ENCODE data around the gene INTU. TPM values are rescaled to one million over a fixed set of nuclear protein-coding genes. Genes with fewer than 3 reads are reported as not detected.
A peak's percentile ranks its signal among the peaks of the same experiment; 100 is the strongest.
"Not testable (repeated sequence)": the region's sequence is repeated elsewhere in the genome, so short reads cannot be mapped to it uniquely, and the experiment has no call there.

INTU gene
- total RNA-seq: 1.1 TPM

DNA sequence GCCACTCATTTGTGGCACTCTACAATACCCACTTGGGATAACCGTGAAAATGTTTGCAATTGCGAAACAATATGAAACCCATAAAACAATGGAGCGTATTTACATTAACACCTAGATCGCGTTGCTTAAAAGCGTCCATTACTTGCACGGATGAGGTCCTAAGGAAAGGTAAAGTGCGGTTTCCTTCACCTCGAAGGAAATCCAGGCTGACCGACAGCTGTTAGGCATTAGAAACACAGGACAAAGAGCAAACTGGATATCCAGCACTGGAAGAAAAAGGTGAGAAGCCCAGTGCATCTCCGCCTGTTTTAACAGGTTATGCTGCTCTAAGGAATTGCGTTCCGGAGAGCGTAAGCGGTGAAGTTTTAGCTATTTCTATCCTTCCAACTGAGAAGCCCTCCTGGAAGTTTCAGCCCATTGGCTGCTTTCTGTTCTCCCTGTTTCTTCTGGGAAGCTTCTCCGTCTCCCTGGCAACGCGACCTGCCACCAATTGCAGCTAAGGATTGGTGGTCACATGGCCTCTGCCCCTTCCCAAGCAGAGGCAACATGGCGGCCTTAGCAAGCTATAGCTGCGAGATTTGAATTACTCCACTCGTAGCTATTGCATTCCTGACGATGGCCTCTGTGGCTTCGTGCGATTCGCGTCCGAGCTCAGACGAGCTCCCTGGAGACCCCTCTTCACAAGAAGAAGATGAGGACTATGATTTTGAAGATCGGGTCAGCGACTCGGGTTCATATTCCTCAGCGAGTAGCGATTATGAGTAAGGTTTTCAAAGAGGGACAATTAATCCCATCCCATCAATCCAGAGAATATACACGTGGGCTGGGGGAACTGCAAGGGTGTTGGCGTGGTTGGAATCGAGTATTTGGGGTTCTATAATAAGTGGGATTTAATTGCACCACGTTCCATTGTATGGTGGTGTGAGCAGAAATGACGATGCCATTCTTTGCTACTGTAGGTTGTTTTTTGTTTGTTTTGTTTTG, at the start of gene INTU:
Gene INTU, plus strand, starts transcription at position 538 of the 984 bp plus-strand sequence. Its CDS starts 78 bp downstream, at position 616.
- peak; percentile 100 for ATAC-seq

DNA sequence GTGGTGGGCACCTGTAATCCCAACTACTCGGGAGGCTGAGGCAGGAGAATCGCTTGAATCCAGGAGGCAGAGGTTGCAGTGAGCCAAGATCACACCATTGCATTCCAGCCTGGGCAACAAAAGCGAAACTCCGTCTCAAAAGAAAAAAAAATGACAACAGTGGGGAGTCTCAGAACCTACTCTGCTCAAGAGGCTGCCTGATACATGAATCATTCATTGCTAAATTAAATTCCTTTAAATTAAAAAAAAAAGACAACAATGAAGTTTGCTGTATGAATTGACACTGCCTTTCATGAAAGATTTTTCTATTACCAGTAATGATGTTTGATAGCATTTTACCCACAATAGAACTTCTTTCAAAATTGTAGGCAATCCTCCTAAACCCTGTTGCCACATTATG, 46.3 kb upstream of the INTU start:
- not testable (repeated sequence) for ATAC-seq; DNase-seq (ENCODE audit: low spot score)

More for the DNA sequence above, at the start of gene INTU:
- DNase-seq (ENCODE audit: low spot score): peak; percentile 91

DNA sequence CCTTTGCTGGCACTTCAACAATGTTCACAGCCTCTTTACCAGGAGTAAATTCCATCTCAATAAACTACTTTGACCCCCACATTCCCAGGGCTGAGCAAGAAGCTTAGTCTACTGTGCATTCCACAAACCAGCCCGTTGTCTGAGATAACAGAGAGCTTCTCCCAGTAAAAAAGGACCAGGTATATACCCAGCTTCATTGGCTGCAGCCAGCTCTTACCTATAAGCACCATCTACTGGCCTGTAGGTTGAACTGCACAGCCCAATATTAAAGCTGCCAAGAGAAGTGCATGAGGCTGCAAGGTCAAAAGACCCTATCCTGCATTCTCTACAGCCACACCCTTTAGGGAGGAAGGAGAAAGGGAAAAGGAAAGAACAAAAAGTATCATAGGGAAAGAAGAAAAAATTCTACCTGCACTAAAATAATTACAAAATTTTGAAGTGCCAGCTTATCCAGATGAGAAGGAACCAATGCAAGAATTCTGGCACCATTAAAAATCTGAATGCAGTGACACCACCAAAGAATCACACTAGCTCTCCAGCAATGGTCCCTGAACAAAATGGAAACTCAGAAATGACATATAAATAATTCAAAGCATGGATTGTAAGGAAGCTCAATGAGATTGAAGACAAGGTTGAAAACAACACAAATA, 45.7 kb upstream of the INTU start:
- DNase-seq (ENCODE audit: low spot score) (no peak), ATAC-seq (peak; percentile 94)

DNA sequence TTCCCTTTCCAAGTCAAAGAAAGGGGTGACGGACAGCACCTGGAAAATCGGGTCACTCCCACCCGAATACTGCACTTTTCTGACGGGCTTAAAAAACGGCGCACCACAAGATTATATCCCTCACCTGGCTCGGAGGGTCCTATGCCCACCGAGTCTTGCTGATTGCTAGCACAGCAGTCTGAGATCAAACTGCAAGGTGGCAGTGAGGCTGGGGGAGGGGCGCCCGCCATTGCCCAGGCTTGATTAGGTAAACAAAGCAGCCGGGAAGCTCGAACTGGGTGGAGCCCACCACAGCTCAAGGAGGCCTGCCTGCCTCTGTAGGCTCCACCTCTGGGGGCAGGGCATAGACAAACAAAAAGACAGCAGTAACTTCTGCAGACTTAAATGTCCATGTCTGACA, 43.6 kb upstream of the INTU start:
- not testable (repeated sequence) for DNase-seq (ENCODE audit: low spot score)

DNA sequence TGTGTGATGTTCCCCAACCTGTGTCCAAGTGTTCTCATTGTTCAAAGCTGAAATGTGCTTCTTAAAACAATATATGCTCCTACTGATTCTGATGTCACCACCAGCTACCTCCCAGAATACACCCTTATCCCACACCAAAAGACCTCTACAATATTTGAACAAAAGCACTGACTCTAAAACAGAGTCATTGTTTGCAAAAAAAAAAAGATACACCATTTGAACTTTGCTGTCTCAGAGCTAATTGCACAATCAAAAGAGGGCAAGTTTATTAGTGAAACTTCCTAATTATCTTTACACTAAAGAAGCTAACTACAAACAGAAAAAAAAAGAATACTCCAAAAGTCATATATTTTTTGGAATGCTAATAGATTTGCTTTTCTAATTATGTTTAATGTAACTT, 34.1 kb upstream of the INTU start:
- no peak for ATAC-seq
- no peak for DNase-seq (ENCODE audit: low spot score)

More for the DNA sequence above, 43.6 kb upstream of the INTU start:
- not testable (repeated sequence) for ATAC-seq

DNA sequence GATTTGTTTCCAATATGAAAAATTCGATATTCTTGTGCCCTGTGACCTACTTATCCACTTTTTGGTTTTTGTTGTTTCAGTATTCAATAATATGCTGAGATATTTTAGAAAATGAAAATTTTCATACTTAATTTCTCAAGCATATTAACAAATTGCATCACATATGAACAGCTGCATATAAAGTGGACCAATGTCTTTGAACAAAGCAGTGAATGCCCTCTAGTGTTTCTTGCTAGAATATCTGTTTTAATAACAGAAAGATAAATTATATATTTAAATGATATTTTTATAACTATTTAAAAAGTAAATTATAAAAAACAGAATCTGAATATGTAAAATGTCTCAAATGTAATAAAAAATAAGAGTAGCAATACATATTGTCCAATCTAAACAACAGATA, 31.7 kb upstream of the INTU start:
- DNase-seq (ENCODE audit: low spot score) (no peak), ATAC-seq (no peak)

DNA sequence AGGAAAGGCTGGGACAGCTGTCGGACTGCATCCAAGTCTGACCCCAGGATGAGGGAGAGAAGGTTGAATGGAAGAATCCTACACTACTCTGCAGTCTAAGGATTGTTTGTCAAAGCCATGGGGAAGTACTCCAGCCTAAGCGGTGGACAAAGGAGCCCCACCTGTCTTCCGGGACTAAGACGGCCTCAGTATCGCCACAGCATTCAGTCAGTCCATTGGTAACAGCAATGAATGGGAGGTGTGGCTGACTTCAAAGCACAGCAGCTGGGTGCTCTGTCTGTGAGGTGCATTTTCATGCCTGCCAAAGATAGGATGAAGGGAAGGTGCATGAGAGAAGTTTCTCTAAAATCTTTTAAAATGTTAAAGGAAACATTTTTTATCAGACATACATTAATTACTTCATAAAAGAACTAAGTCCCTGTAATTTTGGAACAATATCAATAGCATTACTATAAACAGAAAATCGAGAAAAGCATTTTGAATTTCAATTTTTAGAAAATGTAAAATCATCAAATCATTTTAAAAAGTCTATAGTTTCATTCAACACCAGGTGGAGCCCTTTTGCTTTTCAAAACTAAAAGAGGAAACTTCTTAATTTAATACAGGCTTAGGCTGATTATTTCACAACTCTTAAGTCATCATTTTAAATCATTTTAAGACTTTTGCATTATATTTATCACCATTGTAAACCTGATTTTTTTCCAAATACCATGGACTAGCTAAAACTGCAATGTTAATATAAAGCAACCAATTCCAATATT, 27.6 kb upstream of the INTU start:
- ATAC-seq: peak; percentile 56

DNA sequence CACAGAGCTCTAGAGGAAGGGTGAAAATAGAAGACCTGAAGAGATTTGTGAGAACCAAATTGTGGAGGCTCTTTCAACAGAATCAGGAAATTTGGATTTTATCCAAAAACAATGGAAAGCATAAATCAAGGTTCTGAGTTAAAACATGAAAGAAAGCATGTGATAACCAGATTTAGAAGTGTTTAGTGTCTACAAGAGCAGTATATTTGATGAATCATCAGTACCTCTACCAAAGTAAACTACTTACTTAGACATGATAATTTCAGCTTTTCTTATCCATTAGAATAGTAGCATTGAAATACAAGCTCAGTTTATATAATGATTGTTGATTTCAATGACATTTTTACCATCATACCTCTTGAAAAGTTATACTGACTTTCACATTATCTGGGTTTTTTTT, 25.9 kb upstream of the INTU start:
- DNase-seq (ENCODE audit: low spot score) (no peak), ATAC-seq (no peak)

More for the DNA sequence above, 27.6 kb upstream of the INTU start:
- DNase-seq (ENCODE audit: low spot score): no peak

DNA sequence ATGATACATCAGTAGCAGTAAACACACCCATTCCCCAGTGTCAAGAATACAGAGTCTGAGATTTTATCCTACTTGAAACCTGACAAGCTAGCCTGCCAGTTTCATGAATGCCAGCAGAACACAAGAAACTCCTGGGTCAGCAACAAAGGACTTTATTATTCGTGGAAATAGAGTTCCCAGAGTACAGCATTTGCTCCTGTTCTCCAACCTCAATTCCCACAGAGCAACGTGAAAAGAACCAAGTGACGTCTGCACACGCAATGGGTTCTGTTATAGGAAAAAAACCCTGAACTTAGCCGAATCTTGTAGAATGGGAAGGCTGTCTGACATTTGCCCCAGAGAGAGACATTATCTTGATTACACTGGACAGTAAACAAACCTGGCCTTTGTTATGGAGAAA, 23.3 kb upstream of the INTU start:
- no peak for ATAC-seq
- no peak for DNase-seq (ENCODE audit: low spot score)

DNA sequence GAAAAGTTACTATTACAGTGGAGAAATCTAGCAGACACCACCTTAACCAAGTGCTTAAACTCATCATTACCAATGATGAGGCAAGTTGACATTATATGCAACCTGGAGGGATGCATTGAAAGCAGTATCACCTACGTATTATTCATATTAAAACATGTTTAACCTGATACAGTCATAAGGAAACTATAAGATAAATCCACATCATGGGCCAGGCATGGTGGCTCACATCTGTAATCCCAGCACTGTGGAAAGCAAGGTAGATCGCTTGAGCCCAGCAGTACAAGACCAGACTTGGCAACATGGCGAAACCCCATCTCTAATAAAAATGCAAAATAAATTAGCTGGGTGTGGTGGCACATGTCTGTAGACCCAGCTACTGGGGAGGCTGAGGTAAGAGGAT, 22.3 kb upstream of the INTU start:
- DNase-seq (ENCODE audit: low spot score): no peak
- no peak for ATAC-seq

DNA sequence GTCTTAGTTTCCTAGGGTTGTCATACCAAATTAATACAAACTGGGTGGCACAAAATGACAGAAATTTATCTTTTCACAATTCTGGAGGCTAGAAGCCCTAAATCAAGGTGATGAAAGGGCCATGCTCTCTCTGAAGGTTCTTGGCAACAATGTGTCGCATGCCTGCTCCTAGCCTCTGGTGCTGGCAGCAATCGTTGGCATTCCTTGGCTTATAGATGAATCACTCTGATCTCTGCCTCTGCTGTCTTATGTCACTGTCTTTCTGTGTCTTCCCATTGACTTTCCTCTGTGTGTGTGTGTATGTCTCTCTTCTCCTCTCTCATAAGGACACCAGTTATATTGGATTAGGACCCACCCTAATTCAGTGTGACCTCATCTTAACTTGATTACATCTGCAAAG, 15.9 kb upstream of the INTU start:
- ATAC-seq (no peak), DNase-seq (ENCODE audit: low spot score) (no peak)

DNA sequence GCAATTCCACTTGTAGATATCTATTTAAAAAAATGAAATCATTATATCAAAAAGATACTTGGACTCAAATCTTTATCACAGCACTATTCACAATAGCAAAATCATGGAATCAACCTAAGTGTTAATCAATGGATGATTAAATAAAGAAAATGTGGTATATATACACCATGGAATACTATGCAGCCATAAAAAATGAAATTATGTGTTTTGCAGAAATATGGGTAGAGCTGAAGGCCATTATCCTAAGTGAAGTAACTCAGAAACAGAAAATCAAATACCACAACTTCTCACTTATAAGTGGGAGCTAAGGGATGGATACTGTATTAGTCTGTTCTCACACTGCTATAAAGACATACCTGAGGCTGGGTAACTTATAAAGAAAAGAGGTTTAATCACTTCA, 14.3 kb upstream of the INTU start:
- no peak for DNase-seq (ENCODE audit: low spot score)
- no peak for ATAC-seq

DNA sequence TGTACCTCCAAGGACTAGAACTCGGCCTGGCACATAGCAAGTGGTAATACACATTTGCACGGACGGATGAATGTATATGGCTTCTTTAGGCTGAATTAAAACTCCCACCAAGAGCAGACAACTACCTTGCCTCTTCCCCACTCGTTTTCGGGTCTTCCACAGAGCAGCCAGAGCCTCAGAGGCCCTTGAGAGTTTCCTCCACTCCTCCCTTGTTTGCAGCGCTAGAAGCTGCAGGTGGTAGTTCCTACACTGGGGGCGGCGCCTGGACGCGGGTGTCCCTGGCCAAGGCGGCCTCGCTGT, 10.2 kb upstream of the INTU start:
- no peak for DNase-seq (ENCODE audit: low spot score)
- ATAC-seq: no peak

DNA sequence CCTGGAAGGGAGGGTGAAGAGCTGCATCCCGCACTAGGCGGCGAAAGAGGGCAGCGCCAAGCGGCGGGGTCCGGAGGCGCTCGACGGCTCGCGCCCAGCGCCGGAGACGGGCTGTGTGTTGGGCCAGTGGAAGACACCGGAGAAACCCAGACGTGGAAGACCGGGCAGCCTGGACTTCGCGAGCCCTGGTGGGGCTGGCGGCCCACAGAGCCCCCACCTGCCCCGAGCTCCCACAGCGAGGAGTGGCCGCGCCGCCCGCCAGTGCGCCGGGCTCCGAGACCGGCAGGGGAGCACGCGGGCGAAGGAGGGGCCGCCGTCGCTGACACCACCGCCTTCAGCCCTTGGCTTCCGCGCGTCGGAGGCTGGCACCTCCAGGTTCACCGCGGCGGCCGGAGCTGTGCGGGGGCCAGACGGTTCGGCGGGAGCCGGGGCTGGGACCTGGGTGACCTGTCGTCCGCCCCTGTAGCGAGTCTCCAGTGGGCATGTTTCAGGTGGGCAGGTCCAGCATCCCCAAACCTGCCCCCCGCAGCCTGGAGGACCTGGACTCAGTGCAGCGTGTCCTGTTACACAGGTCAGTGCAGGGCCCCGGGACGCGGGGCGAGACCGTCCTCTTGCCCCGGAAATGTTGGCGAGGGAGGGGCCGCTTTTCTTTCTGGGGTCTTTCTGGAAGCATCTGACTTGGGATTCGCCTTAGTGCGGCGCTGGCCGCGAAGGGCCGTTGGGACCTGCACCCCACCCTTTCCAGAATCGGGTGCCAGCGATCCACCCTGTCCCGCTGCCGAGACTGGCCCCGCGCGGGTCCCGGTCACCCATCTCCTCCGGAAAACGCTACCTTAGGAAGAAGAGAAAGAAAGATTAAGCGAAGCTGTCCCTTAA, 9.6 kb upstream of the INTU start:
- ATAC-seq: peak; percentile 65
- no peak for DNase-seq (ENCODE audit: low spot score)

DNA sequence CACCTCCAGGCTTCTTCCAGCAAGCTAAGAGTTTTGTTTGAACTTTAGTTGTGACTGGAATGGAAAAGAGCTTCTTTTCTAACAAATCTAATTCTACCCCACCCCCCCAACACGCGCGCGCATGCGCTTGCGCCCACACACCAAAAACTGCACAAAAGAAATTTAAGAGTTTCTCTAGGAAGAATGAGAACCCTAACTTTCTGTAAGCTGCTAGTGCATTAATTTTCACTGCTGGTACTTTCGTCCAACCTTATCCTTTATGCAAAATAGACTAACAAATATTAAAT, 9.0 kb upstream of the INTU start:
- DNase-seq (ENCODE audit: low spot score) (no peak), ATAC-seq (no peak)

DNA sequence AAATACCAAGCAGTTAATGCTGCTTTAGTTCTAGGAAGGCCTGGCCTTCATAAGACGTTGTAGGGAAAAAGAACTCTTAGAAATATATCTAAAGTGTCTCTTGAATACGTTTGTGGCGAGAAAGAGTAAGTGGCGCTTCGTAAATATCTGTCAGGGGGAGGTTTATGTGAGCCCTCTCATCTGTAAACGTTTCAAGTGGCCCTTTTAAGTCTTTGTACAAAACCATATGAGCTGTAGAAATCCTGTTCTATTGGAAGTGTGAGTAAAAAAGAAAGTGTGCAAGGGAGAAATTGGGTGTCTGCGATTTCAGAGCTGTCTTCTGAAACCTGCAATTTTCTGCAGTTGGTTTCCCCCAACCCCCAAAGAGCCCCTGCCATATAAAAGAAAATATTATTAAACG, 8.6 kb upstream of the INTU start:
- ATAC-seq: no peak
- no peak for DNase-seq (ENCODE audit: low spot score)

DNA sequence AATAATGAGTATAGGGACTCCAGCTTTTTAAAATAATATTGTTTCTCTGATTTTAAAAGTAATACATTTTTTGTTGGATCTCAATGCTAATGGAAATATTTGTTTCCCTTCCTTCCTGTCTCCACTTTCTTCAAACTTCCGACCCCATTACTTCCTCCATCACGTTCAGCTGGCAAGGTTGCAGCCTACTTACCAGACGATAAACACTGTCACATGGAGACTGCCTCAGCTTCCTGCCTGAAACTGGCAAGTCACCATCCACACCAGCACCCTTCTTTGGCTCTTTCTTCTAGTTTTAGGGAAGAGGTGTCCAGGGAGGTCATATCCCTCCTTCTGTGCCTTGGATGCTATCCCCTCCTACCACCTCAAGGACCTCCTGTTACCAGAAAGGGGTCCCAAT, 3.4 kb upstream of the INTU start:
- DNase-seq (ENCODE audit: low spot score) (no peak), ATAC-seq (no peak)

DNA sequence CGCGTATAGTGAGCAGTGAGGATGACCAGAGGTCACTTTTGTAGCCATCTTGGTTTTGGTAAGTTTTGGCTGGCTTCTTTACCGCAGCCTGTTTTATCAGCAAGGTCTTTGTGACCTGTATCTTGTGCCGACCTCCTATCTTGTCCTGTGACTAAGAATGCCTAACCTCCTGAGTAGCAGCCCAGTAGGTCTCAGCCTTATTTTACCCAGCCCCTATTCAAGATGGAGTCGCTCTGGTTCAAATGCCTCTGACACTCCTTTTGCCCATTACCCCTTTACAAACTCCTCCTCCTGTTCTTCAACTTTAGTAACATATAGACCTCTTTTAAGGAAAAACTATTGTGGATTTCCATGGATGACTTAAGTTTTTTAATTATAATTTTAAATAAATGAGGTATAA, 2.6 kb upstream of the INTU start:
- ATAC-seq (no peak), DNase-seq (ENCODE audit: low spot score) (no peak)

DNA sequence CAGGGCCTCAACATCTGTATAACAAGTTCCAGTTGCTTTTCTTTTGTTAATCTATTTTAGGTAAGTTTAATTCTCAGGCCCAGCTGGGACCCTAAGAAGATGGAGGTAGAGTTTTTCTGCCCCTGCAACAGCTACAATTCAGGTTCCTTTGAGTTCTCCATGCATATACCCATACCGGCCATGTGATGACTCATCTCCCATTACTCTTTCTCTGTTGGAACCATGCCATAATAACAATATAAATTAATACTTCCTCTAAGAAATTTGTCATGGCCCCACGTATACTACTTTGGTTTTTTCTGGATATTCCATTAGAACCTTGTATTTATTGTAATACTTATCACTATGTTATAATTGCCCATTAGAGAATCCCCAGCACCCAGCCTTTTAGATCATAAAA, 1.3 kb upstream of the INTU start:
- DNase-seq (ENCODE audit: low spot score): no peak
- ATAC-seq: no peak

DNA sequence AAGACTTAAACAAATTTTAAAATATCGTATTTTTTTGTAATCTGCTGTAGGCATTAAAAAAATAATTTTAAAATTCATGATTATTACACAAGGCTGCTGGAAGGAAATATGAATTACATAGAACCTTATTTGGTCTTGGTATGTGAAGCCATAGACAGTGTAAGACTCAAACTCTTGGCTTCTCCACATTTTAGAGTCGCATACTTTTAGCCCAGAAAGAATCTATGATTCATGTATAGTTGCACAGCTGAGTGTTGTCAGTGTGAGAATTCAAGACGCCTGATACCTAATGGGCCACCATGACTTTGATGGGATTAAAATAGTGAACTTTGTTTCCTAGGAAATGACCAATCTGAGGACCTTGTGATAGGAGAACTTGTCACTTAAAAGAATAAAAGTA, 1.4 kb downstream of the INTU start:
- no peak for ATAC-seq
- DNase-seq (ENCODE audit: low spot score): no peak

DNA sequence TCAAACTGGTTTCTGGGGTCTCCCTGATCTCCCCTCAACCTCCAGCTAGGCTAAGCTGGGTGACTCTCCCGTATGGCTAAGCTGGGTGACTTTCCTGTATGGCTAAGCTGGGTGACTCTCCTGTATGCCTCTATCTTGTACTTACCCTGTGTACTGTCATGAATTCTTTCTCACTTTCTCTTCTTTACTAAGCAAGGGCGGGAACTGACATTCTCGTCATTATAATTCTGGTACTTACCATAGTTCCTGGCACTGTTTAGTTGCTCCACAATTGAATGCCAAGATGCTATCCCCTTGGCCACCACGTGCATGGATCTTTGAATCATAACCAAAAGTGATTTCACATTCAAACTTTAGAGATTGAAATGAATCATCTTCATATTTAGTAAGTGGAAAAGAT, 8.8 kb downstream of the INTU start:
- DNase-seq (ENCODE audit: low spot score) (no peak), ATAC-seq (no peak)

All from left lobe of liver (tissue), 2 donors.